GM12891 (cell line): Measurements from ENCODE around the gene CARD6. TPM values are rescaled to one million over a fixed set of nuclear protein-coding genes. Genes with fewer than 3 reads are reported as not detected.
"Not testable (repeated sequence)": the region's sequence is repeated elsewhere in the genome, so short reads cannot be mapped to it uniquely, and the experiment has no call there.

Source experiments
- DNase-seq: peaks from one replicate; pipeline ENCODE4 v3.0.0; 2011; ENCODE audit warnings: low spot score; ENCODE audit not compliant: insufficient read length
- FAIRE-seq: peaks from 2 replicates; lab custom pipeline; 2011; peaks lifted over from hg19 to GRCh38; lab: Jason Lieb, UNC
- PAX5 ChIP-seq: IDR thresholded peaks from 2 replicates; pipeline ENCODE4 v1.6.1; 2011; ENCODE audit warnings: low read length, moderate library complexity, mild to moderate bottlenecking; ENCODE audit not compliant: insufficient read depth, severe bottlenecking
- POLR2A ChIP-seq: IDR thresholded peaks from 2 replicates; pipeline ENCODE4 v1.6.1; 2011; ENCODE audit warnings: low read depth, low read length, control low read depth
- POLR2AphosphoS5 ChIP-seq: IDR thresholded peaks from 2 replicates; pipeline ENCODE4 v1.6.1; 2011; ENCODE audit warnings: low read depth, low read length, control low read depth
- POU2F2 ChIP-seq: IDR thresholded peaks from 2 replicates; pipeline ENCODE4 v1.6.1; 2011; ENCODE audit warnings: low read depth, mild to moderate bottlenecking, control low read depth, low read length, moderate library complexity
- SPI1 ChIP-seq: IDR thresholded peaks from 2 replicates; pipeline ENCODE4 v1.6.1; 2011; ENCODE audit warnings: low read depth, low read length, control low read depth
- TAF1 ChIP-seq: IDR thresholded peaks from 2 replicates; pipeline ENCODE4 v1.6.1; 2011; ENCODE audit warnings: low read depth, low read length, control low read depth
- polyA plus RNA-seq: library from polyadenylated mRNA; unstranded; fragments of >200 nt; gene quantifications from one replicate; pipeline ENCODE4 v1.2.1, GENCODE V29; 2012; ENCODE audit warnings: low read depth, missing spikeins, inconsistent platforms; ENCODE audit not compliant: missing spikeins

Gene CARD6, protein sequence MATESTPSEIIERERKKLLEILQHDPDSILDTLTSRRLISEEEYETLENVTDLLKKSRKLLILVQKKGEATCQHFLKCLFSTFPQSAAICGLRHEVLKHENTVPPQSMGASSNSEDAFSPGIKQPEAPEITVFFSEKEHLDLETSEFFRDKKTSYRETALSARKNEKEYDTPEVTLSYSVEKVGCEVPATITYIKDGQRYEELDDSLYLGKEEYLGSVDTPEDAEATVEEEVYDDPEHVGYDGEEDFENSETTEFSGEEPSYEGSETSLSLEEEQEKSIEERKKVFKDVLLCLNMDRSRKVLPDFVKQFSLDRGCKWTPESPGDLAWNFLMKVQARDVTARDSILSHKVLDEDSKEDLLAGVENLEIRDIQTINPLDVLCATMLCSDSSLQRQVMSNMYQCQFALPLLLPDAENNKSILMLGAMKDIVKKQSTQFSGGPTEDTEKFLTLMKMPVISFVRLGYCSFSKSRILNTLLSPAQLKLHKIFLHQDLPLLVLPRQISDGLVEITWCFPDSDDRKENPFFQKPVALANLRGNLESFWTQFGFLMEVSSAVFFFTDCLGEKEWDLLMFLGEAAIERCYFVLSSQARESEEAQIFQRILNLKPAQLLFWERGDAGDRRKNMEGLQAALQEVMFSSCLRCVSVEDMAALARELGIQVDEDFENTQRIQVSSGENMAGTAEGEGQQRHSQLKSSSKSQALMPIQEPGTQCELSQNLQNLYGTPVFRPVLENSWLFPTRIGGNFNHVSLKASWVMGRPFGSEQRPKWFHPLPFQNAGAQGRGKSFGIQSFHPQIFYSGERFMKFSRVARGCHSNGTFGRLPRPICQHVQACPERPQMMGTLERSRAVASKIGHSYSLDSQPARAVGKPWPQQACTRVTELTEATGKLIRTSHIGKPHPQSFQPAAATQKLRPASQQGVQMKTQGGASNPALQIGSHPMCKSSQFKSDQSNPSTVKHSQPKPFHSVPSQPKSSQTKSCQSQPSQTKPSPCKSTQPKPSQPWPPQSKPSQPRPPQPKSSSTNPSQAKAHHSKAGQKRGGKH
- polyA plus RNA-seq = 1.7 TPM

DNA sequence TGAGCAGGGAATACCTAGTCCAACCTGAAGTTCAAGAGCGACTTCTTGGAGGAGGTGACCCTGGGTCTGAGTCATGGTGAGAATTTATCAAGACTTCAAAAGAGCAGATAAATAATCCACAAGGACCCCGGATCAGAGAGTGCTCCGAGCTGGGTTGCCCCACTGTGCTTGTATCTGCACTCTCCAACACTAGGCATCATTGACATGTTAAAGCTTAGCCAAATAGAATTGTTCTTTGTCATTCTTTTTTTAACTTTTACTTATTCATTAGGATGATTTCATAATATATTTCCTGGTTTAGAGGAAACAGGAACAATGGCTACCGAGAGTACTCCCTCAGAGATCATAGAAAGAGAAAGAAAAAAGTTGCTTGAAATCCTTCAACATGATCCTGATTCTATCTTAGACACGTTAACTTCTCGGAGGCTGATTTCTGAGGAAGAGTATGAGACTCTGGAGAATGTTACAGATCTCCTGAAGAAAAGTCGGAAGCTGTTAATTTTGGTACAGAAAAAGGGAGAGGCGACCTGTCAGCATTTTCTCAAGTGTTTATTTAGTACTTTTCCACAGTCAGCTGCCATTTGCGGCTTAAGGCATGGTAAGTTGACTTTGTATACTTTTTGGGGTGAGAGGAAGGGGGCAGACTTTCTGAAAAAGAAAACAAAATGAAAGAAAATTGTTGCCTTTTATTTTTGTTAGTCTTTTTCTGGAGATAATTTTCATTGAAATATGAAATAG lies at the start of gene CARD6:
Gene CARD6, plus strand, starts transcription at position 300 of the 738 bp plus-strand sequence. Its CDS starts 16 bp downstream, at position 316.
- TF ChIP-seq POU2F2 (no peak), POLR2A (no peak; the same call in 1 of the 2 replicates)
- peak; percentile 58 for FAIRE-seq
- DNase-seq = no peak

- TF ChIP-seq SPI1 (no peak), TAF1 (no peak), POU2F2 (no peak), PAX5 (no peak), POLR2AphosphoS5 (no peak), POLR2A (no peak)
- FAIRE-seq (no peak), DNase-seq (no peak)
These were observed 49.4 kb upstream of the CARD6 start for GRCh38 chr5:40791715-40792139.

DNA sequence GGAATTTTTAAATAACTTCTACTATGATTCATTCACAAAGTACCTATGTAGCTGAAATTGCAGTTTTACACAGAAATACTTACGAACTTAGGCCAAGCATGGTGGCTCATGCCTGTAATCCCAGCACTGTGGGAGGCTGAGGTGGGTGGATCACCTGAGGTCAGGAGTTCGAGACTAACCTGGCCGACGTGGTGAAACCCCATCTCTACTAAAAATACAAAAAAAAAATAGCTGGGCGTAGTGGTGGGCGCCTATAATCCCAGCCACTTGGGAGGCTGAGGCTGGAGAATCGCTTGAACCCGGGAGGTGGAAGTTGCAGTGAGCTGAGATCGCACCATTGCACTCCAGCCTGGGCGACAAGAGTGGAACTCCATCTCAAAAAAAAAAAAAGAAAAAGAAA lies 48.5 kb upstream of the CARD6 start:
- not testable (repeated sequence) for FAIRE-seq, DNase-seq

DNA sequence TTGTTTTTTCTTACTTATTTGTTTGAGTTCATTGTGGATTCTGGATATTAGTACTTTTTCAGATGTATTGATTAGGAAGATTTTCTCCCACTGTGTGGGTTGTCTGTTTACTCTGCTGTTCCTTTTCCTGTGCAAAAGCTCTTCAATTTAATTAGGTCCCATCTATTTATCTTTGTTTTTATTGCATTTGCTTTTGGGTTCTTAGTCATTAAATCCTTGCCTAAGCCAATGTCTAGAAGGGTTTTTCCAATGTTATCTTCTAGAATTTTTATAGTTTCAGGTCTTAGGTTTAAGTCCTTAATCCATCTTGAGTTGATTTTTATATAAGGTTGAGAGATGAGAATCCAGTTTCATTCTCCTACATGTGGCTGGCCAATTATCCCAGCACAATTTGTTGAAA lies 46.8 kb upstream of the CARD6 start:
- DNase-seq, FAIRE-seq: not testable (repeated sequence)

DNA sequence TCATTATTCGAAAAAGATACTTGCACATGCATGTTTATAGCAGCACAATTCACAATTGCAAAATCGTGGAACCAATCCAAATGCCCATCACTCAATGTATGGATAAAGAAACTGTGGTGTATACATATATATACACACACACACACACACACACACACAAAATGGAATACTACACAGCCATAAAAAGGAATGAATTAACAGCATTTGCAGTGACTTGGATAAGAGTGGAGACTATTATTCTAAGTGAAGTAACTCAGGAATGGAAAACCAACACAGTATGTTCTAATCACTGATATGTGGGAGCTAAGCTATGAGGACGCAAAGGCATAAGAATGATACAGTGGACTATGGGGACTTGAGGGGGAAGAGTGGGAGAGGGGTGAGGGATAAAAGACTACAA lies 46.3 kb upstream of the CARD6 start:
- not testable (repeated sequence) for DNase-seq, FAIRE-seq

DNA sequence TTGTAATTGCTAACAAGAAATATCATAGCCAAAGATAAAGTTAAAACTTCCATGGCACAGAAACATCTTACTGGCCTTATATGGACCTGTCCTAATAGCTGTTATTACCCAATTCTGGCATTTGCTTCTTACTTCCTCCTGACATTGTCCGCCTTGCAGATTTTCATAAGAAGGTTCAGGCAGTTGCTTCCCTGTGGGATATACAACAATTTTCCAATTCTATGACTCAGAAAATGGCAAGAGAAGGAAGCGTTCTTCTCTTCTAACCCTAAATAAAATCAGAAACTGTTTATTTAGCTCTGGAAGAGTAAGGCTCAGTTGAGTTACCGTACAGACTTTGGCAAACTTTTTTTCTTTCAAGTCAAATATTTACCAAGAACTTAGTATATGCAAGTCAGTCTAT lies 44.7 kb upstream of the CARD6 start:
- FAIRE-seq = peak; percentile 9
- no peak for TF ChIP-seq TAF1
- TF ChIP-seq POLR2AphosphoS5 = no peak
- TF ChIP-seq POU2F2 = no peak
- no peak for TF ChIP-seq SPI1
- TF ChIP-seq POLR2A = no peak
- no peak for TF ChIP-seq PAX5
- no peak for DNase-seq

DNA sequence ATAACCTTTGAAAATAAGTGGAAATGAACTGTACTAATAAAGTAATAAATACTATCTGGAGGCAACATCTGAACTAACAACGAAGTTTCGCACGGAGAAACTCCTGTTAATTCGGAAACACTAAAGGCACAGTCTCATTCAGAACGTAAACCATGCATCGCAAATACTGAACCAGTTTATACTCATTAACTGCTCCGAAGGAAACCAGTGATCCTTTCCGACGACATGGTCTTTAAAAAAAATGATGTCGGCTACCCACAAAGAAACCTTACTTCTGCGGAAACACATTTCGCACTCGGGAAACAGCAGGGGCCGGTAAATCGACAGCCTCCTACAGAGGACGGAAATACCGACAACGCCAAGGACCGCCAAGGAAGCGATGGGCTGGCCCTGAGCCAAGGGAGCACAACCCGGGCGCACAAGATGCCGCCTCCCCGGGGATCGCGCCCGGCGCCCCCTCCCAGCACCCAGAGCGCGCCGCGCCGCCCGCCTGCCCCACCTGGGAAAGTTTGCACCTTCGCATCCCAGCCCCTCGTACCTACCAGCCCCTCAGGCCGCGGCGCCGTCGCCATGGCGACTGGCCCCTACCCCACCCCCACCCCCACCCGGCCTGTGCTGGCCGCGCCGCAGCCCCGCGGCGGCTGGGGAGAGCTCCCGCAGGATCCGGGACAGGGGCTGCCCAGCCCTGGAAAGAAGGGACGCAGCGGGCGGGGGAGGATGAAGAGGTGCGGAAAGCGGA lies 43.7 kb upstream of the CARD6 start:
- FAIRE-seq (peak; percentile 68), DNase-seq (no peak)

GRCh38 chr5:40798012-40798800 lies 43.0 kb upstream of the CARD6 start, which contains the start of gene PRKAA1:
PRKAA1 (minus strand) TSS chr5:40798374; CDS start chr5:40798189, 185 bp downstream.
- TF ChIP-seq POLR2AphosphoS5 (0 out of 2 replicates have a peak, but pooled peaks have one; percentile 39), PAX5 (no peak), TAF1 (peak; percentile 94), SPI1 (peak; percentile 67), POLR2A (peak; percentile 47; the same call in 1 of the 2 replicates), POU2F2 (no peak)
- peak; percentile 81 for FAIRE-seq
- peak; percentile 83 for DNase-seq

More for the DNA sequence above, 43.7 kb upstream of the CARD6 start:
- TF ChIP-seq PAX5 = no peak
- no peak for TF ChIP-seq POLR2A
- TF ChIP-seq TAF1 = no peak
- TF ChIP-seq POU2F2 = no peak
- TF ChIP-seq SPI1 = no peak
- TF ChIP-seq POLR2AphosphoS5 = no peak

DNA sequence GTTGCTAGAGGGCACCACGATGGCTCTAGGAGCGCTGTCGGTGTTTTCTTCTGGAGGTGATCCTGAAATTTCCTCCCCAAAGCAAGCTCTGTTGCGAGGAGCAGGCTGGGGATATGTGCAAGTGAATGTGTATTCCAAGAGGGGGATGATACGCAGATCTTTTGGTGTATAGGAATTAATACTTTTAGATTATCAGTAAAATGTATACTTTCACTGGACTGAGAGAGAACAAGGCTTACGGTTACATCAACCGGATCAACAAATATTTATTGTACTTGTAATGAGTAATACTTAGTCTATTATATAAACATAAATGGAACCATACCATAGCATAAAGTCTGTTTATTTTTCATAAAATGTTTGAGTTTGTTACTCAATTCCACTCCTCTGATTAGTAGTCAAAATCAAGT lies 42.4 kb upstream of the CARD6 start:
- TF ChIP-seq POLR2AphosphoS5 (no peak), SPI1 (no peak), POLR2A (no peak), TAF1 (no peak), POU2F2 (no peak), PAX5 (no peak)
- DNase-seq (peak; percentile 10), FAIRE-seq (no peak)
